Brain microvascular endothelial cell (primary cell): Measurements from ENCODE around the gene LRBA.
"Not testable (repeated sequence)": the region's sequence is repeated elsewhere in the genome, so short reads cannot be mapped to it uniquely, and the experiment has no call there.

Experiments
- DNase-seq: peaks from one replicate; pipeline ENCODE4 v3.0.0-alpha.2; 2020
- H3K27ac ChIP-seq: fragments of 250-450 bp; sonication (Bioruptor Pico); 2 replicates; pipeline ENCODE4 v1.5.1; 2020; ENCODE audit warnings: mild to moderate bottlenecking, moderate library complexity
- H3K27me3 ChIP-seq: fragments of 250-450 bp; sonication (Bioruptor Pico); replicated peaks from 2 replicates; pipeline ENCODE4 v1.5.1; 2020; ENCODE audit warnings: mild to moderate bottlenecking
- H3K36me3 ChIP-seq: fragments of 250-450 bp; sonication (Bioruptor Pico); replicated peaks from 2 replicates; pipeline ENCODE4 v1.5.1; 2020; ENCODE audit warnings: mild to moderate bottlenecking
- H3K4me3 ChIP-seq: 2 replicates; pipeline ENCODE4 v1.5.1; 2011; ENCODE audit warnings: low read depth, mild to moderate bottlenecking, control low read depth, low read length, moderate library complexity
- CTCF ChIP-seq: IDR thresholded peaks from 2 replicates; pipeline ENCODE4 v1.5.1; 2011; ENCODE audit warnings: low read depth, mild to moderate bottlenecking, moderate library complexity, low read length, control low read depth, inconsistent platforms; ENCODE audit errors: missing control alignments
- in situ Hi-C: cut with HindIII; loops from 2 replicates; pipeline ENCODE4 v1.10.0; 2017; ENCODE audit warnings: low sequenced_read_pairs, low pct_ligation_motif_present

LRBA gene

GRCh38 chr4:150751648-150752047, 263.4 kb downstream of the LRBA start:
- Histone ChIP-seq H3K27ac (no peak overlapping the region), H3K4me3 (no peak overlapping the region), H3K27me3 (no peaks in the 10 kb centered on the region), H3K36me3 (no peaks in the 10 kb centered on the region)
- in situ Hi-C loops = no loop called here
- no peak for TF ChIP-seq CTCF
- no peak for DNase-seq

- Histone ChIP-seq H3K27ac (no peak overlapping the region), H3K4me3 (no peak overlapping the region), H3K36me3 (no peaks in the 10 kb centered on the region), H3K27me3 (no peaks in the 10 kb centered on the region)
- in situ Hi-C loops = no loop called here
- DNase-seq = no peak
- no peak for TF ChIP-seq CTCF
Measured at GRCh38 chr4:150750824-150751223, 264.3 kb downstream of the LRBA start.

- no peaks in the 10 kb centered on the region for H3K36me3 ChIP-seq
- no peak overlapping the region for H3K27ac ChIP-seq
- no peak for TF ChIP-seq CTCF
- no peak for DNase-seq
- H3K4me3 ChIP-seq = no peak overlapping the region
- in situ Hi-C loops = no loop called here
- no peaks in the 10 kb centered on the region for H3K27me3 ChIP-seq
Measured at GRCh38 chr4:150746156-150746555, 268.9 kb downstream of the LRBA start.

- DNase-seq = no peak
- no peak overlapping the region for H3K27ac ChIP-seq
- no peaks in the 10 kb centered on the region for H3K36me3 ChIP-seq
- no peaks in the 10 kb centered on the region for H3K27me3 ChIP-seq
- no peak overlapping the region for H3K4me3 ChIP-seq
- in situ Hi-C loops = no loop called here
- TF ChIP-seq CTCF = no peak
Measured at GRCh38 chr4:150744570-150744969, 270.5 kb downstream of the LRBA start.

GRCh38 chr4:150743564-150744342, 271.3 kb downstream of the LRBA start:
- no peaks in the 10 kb centered on the region for H3K27me3 ChIP-seq
- in situ Hi-C loops = no loop called here
- no peak for DNase-seq
- no peak for TF ChIP-seq CTCF
- no peak overlapping the region for H3K27ac ChIP-seq
- no peak overlapping the region for H3K4me3 ChIP-seq
- H3K36me3 ChIP-seq = no peaks in the 10 kb centered on the region

- H3K4me3 ChIP-seq, H3K27me3 ChIP-seq, H3K36me3 ChIP-seq, H3K27ac ChIP-seq, in situ Hi-C loops, DNase-seq: not testable (repeated sequence)
Measured at GRCh38 chr4:150742930-150743329, 272.2 kb downstream of the LRBA start.
